ENCODE data around the gene KLHL25. TPM values are rescaled to one million over a fixed set of nuclear protein-coding genes. Genes with fewer than 3 reads are reported as not detected.

KLHL25 gene
- total RNA-seq, 1 experiment from 2014 or later = 6.4 TPM

DNA sequence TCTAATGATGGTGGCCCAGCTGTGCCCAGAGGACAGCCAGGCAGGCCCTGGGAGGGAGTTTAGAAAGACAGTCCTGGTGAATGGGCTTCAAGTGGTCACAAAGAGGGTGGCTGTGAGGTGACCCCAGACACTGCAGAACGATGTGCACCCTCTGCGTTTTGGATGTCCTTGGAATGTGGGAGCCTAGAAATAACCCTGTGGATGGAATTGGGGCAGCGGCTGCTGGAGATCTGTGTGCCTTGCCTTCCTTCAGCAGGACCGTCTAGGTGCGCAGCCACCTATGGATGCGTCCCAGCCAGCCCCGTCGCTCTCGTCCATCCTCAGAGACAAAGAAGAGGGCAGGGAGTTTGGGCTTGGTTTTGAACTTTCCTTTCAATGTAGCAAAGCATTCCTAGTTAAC, 46.5 kb downstream of the KLHL25 start:
- DNase-seq (ENCODE audit: low spot score) = no peak

DNA sequence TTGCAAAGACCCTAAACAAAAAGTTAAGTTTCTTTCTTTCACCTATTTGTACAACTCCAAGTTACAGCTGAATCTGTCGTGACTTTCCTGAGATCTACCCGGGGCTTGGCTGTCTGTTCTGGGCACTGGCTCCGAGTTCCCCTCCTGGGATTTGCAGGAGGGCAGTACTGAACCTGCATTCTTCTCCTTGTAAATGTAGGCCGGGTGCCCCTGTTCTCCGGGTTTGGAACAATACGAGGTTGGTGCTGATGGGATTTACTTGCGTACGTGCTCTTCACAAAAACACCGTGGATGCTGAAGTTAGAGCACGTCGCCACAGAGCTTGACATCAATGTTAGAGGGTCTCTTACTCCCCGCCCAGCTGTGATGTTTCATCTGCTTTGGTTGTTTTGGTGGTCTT, 48.1 kb downstream of the KLHL25 start:
- DNase-seq (ENCODE audit: low spot score) = no peak

DNA sequence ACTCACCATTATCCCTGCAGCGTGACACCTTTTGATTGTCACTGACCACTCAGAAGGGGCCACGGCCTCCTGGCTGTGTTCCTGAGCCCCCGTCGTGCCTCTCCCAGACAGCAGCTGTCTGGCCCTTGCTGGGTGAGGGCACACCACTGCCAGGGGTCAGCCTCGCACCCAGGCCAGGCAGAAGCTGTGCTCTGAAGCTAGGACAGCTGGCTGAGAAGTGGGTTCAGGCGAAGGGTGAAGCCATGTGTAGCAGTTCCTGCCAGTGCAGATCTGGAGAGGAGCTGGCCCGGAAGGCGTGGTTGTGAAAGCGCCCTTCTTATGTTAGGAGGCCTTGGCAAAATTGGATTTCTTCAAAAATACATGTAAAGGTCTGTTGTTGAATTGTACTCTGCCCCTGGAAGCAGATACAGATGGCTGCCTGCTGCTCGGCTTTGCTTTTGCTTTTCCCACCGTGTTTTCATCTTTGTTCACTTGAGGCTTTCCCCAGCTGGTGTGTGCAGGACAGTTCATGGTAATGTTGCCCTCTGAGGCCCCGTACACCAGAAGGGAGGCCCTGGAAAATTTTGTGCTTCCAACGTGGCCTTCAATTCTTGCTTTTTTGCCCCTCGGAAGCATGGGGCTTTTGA, 49.1 kb downstream of the KLHL25 start:
- no peak for DNase-seq (ENCODE audit: low spot score)

DNA sequence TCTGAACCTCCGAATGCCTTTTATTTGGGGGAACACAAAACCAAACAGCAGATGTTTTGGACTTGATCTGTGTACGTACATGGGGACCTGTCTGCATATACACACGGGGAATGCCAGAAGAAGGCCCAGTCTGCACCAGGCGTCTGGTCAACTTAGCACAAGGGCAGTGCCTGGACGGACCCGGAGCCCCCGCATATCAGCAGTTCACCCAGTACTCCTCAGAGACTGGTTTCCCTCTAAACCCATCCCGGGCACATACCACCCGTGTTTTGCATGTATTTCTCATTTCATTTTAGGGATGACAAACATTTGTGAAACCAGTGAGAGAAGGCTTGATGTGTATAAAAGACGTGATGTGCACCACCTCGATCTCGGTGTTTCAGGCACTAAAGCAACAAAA, 49.7 kb downstream of the KLHL25 start:
- DNase-seq (ENCODE audit: low spot score) = no peak

DNA sequence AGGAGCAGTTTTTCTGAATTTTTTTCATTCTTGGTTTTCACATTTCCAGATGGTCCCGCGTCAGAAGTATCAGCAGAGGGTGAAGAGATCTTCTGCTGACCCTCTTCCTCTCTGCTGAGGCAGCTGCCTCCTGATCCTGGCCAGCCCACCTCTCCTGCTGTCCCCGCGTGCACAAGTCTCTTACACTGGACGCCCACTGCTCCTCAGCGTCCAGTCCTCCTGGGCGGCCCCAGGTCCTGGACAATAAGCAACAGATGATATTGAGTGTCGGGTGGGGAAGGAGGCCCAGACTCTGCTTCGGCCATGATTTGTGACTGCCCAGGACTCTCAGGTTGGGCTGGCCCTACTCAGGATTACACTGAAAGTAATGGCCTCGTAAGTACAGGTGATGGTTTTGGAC, 50.1 kb downstream of the KLHL25 start:
- DNase-seq (ENCODE audit: low spot score) = no peak

DNA sequence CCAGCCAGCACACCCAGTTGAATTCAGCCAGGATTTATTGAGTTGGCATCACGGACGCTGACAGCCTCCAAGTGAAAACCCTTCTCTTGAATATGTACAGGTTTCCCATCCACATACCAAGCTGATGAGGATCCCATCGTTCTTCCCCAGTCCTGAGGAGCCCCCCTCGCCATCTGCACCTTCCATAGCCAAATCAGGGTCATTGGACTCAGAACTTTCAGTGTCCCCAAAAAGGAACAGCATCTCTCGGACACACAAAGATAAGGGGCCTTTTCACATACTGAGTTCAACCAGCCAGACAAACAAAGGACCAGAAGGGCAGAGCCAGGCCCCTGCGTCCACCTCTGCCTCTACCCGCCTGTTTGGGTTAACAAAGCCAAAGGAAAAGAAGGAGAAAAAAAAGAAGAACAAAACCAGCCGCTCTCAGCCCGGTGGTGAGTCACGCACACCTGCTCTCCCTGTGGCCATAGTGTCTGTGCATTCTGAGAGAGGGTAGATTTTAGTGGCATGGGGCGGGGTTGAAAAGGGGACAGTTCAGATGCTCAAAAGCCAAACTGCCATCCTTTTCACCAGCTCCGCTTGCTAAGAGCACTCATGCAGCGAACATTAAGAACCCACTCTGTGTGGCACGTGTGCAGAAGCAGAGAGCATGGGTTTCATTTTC, 51.2 kb downstream of the KLHL25 start:
- no peak for DNase-seq (ENCODE audit: low spot score)

DNA sequence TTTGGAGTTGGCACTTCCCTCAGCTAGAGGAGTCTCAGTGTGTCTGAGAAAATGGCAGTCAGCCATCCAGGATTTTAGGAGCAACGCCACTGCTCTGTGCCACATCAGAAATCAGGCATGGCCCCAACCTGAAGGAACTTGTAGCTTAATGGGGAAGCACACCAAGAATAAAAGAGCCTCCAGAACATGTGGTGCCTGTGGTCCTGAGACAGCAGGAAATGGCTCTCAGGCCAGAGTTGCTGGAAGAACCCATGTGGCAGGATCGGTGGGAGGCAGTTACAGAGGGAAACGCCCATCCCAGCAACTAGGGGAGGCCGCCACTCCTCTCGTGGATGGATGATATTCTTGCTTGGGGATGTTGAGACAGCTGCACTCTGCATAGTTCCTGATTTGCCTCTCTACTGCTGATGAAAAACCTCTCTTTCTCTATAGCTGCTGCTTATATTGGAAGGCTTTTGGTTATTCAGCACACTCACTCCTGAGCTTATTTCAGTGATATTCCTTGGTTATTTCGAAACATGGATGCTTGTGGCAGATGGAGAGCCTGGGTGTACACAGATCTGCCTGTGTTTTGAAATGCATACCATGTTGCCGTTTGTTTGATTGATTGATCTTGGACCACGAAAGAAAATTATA, 52.4 kb downstream of the KLHL25 start:
- no peak for DNase-seq (ENCODE audit: low spot score)

DNA sequence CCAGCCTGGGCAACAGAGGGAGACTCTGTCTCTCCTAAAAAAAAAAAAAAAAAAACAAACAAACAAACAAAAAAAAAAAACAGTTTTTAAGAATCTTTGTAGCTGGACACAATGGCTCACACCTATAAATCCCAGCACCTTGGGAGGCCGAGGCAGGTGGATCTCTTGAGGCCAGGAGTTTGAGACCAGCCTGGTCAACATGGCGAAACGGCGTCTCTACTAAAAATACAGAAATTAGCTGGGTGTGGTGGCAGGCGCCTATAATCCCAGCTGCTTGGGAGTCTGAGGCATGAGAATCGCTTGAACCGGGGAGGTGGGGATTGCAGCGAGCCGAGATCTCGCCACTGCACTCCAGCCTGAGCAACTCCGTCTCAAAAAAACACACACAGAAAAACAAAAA, 53.1 kb downstream of the KLHL25 start:
- no peak for DNase-seq (ENCODE audit: low spot score)

DNA sequence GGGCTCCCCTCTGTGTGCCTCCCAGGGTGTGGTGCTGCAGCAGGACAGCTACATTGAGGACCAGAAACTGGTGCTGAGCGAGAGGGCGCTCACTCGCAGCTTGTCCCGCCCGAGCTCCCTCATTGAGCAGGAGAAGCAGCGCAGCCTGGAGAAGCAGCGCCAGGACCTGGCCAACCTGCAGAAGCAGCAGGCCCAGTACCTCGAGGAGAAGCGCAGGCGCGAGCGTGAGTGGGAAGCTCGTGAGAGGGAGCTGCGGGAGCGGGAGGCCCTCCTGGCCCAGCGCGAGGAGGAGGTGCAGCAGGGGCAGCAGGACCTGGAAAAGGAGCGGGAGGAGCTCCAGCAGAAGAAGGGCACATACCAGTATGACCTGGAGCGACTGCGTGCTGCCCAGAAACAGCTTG, 53.7 kb downstream of the KLHL25 start:
- no peak for DNase-seq (ENCODE audit: low spot score)

DNA sequence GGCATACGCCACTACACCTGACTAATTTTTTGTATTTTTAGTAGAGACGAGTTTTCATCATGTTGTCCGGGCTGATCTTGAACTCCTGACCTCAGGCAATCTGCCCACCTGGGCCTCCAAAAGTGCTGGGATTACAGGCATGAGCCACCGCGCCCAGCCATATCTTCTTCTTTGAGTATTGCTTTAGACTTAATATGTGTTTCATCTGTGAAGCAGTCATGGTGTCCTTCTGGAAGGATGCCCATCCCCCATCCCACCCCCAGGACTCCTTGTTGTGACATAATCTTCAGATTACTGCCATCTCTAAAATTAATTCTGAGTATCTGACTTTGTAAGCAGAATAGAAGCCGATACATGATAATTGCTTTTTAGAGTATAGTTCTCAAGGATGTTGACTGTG, 57.7 kb downstream of the KLHL25 start:
- DNase-seq (ENCODE audit: low spot score) = no peak

DNA sequence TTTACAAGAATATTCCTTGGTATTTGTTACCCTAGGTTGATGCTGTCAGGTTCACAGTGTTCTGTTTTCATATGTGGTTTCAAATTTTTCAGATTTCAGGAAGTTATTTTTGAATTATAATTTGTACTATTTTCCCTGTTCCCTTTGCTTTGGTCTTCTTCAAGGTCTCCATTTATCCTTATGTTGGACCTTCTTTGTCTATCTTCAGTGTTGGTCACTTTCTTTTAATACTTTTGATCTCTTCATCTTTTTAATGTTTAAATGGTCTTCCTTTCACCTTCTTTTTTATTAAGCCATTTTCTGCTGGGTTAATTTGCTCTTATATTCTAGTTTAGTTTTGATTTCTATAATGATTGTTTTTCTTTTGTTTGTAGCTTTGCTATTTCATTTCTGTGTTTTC, 61.3 kb downstream of the KLHL25 start:
- no peak for DNase-seq (ENCODE audit: low spot score)

DNA sequence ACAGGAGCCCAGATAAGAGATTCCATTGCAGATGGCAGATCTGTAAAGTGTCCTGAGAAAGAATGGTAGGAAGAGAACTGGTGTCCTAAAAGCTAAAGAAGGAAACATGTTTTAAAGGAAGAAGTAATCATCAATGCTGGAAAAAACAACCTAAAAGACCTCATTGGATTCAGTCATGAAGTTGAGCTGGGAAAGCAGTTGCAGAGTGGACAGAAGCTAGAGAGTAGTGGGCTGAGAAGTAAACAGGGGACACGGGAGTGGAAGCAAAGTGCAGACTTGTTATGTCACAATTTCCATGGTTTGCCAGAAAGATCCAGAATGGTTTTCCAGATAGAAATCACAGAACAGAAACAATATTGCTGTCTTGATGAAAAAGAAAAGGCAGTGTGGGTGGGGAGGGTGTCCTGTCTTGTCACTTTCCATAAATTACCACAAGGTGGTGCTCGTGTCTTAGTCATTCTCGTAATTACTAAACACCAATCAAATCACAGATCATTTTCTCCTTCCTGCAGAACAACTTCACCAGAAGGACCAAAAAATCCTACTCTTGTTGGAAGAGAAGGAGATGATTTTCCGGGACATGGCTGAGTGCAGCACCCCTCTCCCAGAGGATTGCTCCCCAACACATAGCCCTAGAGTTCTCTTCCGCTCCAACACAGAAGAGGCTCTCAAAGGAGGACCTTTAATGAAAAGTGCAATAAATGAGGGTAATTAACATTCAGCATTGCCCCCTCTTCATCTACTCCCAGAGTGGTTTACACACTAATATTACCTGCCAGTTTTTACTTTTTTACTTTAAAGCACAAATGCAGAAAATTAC, 64.5 kb downstream of the KLHL25 start:
- peak; percentile 64 for DNase-seq (ENCODE audit: low spot score)

DNA sequence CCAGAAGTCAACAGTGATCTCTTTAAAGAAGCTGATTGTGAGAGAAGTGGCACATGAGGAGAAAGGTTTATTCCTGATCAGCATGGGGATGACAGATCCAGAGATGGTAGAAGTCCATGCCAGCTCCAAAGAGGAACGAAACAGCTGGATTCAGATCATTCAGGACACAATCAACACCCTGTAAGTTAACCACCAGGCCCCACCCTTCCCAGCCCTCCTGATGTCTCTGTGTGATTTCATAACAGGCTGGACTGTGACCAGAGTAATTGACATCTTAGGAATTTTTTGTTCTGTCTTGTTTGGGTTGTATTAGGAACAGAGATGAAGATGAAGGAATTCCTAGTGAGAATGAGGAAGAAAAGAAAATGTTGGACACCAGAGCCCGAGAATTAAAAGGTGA, 67.7 kb downstream of the KLHL25 start:
- DNase-seq (ENCODE audit: low spot score) = no peak

DNA sequence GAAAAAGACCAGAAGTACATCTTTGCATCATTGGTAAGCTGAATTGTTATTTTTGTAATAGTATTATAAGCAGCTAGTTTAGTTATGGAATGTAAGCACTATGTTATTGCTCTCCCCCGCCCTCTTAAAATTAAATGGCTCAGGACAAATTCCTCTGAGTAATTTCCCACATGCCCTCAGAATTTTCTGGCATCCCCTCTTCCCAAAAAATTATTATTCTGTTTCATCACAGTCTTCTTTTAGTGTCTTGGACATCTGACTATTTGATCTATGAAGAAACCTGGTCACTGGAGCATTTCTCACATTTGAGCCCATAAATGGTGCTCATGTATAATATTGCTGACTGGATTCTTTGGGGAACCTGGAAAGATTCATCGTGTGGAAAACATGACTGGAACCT, 68.3 kb downstream of the KLHL25 start:
- no peak for DNase-seq (ENCODE audit: low spot score)

DNA sequence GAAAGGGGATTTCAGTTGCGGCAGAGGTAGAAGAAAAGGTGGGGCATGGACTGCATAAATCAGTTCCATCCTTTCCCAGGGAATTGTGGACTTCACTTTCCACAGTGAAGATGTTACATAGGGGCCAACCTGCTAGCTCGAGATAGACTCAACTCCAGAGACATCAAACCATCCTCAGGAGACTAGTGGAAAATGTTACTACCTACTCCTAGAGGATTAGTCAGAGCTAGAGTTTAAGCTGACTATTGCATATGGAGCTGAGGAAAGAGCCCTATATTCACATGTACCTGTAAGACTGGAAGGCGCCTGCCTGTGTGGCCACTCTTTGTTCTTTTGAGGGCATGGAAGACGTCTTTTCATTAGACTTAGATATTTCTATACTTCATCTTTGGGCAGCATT, 69.2 kb downstream of the KLHL25 start:
- DNase-seq (ENCODE audit: low spot score) = no peak

DNA sequence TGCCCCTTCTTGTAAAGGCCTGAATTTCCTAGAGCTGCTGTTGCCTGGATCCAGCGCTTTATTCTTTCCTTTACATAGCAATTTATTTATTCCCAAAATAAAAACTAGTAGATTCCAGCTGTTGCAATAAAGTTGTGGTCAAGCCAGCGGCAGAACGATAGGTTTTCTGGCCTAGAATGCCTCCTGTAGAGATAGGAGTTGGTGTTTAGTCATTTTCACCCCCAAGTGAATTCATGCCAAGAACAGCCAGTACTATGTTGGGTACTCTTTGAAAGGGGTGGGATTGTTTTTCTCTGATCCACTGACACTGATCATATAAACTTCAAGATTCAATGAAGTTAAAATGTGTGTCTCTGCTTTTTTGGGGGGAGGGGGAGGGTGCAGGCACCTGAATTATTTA, 69.7 kb downstream of the KLHL25 start:
- DNase-seq (ENCODE audit: low spot score) = no peak

DNA sequence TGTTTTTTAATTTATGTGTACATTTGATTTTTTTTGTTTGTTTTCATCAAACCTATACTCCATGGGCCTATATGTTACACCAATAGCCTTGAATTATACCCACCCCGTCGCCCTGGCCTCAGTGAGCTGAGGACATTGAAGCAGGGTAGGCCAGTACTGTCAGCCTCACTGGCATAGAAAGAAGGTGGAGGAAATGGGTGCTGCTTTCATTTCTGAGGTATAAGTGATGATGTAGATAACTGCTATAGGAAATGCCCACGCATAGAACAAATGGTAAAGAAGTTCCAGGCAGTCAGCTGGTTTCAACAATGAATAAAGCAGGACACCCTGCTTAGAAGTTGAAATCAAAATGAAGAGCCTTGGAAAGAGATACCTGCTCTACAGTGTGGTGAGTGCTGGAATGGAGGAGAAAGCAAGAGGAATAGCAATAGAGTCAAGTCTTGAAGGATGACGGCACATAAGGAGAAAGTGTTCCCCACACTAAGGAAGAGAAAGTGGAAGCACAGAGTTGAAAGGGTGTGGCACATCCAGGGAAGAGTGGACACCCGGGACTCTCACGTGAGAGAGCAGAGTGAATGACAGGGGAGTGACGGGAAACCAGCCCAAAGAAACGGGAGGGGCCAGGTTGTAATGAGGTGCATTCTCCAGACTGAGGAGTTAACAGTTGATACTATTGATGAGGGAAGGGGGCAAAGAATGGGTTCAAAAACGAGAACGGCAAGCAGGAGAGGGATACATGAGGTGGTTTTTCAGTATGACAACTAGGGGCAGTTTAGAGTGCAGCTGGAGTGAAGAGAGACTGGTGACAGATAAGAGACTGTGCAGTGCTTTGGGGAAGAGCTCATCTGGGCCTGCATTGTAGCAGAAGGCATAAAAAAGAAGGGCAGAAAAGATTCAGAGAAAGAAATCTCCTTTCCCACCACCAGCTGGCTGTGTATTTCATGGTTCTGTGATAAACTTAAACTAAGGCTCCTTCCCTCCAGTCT, 70.5 kb downstream of the KLHL25 start:
- no peak for DNase-seq (ENCODE audit: low spot score)

DNA sequence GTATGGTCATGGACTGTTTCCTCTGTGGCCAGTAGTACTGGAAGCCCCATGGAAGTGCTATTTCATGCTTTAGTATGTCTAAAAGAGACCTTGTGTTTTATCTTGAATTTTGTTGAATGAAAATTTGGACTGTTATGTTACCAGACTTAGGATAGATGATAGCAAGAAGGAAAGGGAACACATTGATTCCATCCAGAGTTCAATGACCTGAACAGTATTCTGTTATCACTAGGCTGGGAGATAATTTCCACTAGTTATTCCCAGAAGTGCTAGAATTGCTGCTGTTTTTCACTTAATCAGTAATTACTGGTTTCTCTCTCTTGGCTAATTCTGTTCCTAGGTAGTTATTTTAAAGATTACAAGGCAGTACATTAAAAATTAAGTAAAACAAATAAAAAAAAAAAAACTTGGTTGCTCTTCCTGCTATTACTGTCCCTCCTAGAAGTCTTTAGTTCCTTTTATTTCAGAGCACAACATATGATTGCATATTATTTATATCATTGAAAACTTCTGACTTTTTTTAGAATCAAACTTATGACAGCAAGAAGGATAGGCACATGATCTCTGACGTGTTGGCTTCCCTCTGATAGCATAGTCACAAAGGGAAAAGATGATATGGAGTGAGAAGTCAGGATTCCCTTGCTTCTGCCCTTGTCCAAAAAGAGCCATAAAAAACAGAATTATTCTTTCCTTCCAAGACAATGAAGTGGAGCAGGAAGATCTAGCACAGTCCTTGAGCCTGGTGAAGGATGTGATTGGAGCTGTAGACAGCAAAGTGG, 72.2 kb downstream of the KLHL25 start:
- no peak for DNase-seq (ENCODE audit: low spot score)

DNA sequence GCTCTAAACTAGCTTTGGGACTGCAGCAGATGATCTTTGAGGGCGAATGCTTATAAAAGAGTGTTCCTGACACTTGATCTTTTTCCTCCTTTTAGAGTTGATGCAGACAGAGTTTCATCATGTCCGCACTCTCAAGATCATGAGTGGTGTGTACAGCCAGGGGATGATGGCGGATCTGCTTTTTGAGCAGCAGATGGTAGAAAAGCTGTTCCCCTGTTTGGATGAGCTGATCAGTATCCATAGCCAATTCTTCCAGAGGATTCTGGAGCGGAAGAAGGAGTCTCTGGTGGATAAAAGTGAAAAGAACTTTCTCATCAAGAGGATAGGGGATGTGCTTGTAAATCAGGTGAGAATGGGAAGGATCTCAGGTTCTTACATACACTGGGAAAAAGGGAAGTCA, 75.7 kb downstream of the KLHL25 start:
- no peak for DNase-seq (ENCODE audit: low spot score)

DNA sequence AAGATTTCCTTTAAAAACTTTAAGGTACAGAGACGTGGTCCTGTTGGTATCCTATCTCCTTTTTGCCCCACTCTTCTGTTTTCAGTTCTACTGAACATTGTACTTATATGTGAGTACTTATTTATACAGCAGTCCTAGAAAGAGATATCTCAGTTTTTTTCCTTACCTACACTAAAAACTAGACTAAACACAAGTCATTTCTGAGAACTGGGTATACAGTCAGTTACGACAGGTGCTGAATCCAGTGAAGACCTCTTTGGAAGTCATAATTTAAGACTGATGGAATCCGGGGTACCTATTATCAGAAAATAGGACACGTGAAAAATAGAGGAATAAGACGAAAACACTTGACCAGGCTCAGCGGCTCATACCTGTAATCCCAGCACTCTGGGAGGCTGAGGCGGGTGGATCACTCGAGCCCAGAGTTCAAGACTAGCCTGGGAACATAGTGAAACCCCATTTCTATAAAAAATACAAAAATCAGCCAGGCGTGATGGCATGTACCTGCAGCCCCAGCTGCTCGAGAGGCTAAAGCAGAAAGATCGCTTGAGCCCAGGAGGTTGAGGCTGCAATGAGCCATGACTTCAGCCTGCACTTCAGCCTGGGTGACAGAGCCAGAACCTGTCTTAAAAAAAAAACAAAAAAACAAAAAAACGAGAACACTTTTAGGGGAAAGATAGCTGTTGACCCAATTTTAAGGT, 76.3 kb downstream of the KLHL25 start:
- DNase-seq (ENCODE audit: low spot score) = no peak
